IMR-90 (cell line): ENCODE measurements around the gene CRTC1. TPM values are rescaled to one million over a fixed set of nuclear protein-coding genes. Genes with fewer than 3 reads are reported as not detected.

Experiments used
- ATAC-seq: fragments of 200-7000 bp; cut with Tn5 transposase; 2 replicates; pipeline ENCODE4 v1.9.1; 2020; ENCODE audit warnings: low read depth, mild to moderate bottlenecking, moderate library complexity
- BruUV-seq: library from RNA; stranded (reverse); fragments of 400-500 nt; replicated peaks from 2 replicates; lab custom pipeline; 2021; lab: Mats Ljungman, UMichigan
- CTCF ChIA-PET: fragments of 300-600 bp; formaldehyde crosslinking; extraction: SDS; loops from one replicate; lab custom pipeline; 2021; ENCODE audit warnings: antibody characterized with exemption; lab: Yijun Ruan, JAX
- POLR2A ChIA-PET: fragments of 300-600 bp; sonication (Branson Sonifier 250); formaldehyde crosslinking; loops from one replicate; lab custom pipeline; 2022; ENCODE audit warnings: antibody characterized with exemption; ENCODE audit not compliant: unreplicated experiment; lab: Charles Lee
- DNase-seq: peaks from one replicate; pipeline ENCODE4 v3.0.0; 2013
- H2AFZ ChIP-seq: replicated peaks from 2 replicates; pipeline ENCODE3; 2013; ENCODE audit warnings: low read length, mild to moderate bottlenecking; ENCODE audit not compliant: poor library complexity
- H2AK5ac ChIP-seq: 2 replicates; pipeline ENCODE4 v1.6.1; 2013; ENCODE audit warnings: low read depth, low read length, inconsistent platforms
- H2AK9ac ChIP-seq: replicated peaks from 2 replicates; pipeline ENCODE3; 2013; ENCODE audit warnings: mild to moderate bottlenecking, low read depth, low read length, moderate library complexity; ENCODE audit not compliant: poor library complexity
- H2BK120ac ChIP-seq: 2 replicates; pipeline ENCODE4 v1.6.1; 2013; ENCODE audit warnings: low read depth, low read length, inconsistent platforms
- H2BK15ac ChIP-seq: 3 replicates; pipeline ENCODE4 v1.6.1; 2013; ENCODE audit warnings: low read depth, low read length, inconsistent platforms
- H2BK20ac ChIP-seq: 2 replicates; pipeline ENCODE4 v1.6.1; 2013; ENCODE audit warnings: low read depth, mild to moderate bottlenecking, inconsistent platforms, low read length, moderate library complexity
- H2BK5ac ChIP-seq: 2 replicates; pipeline ENCODE4 v1.6.1; 2013; ENCODE audit warnings: mild to moderate bottlenecking, low read depth, low read length, inconsistent platforms; ENCODE audit not compliant: poor library complexity, severe bottlenecking
- H3K14ac ChIP-seq: replicated peaks from 2 replicates; pipeline ENCODE4 v1.6.1; 2013; ENCODE audit warnings: low read depth, low read length, inconsistent platforms
- H3K18ac ChIP-seq: 2 replicates; pipeline ENCODE4 v1.6.1; 2013; ENCODE audit warnings: low read depth, low read length, control low read depth
- H3K23ac ChIP-seq: 2 replicates; pipeline ENCODE4 v1.6.1; 2013; ENCODE audit warnings: low read depth, low read length, inconsistent platforms
- H3K27ac ChIP-seq: 2 replicates; pipeline ENCODE4 v1.5.1; 2013; ENCODE audit warnings: mild to moderate bottlenecking, control low read depth, low read length; ENCODE audit not compliant: insufficient read depth
- H3K27me3 ChIP-seq: 2 replicates; pipeline ENCODE4 v1.6.1; 2013; ENCODE audit warnings: low read length; ENCODE audit not compliant: control insufficient read depth, insufficient read depth
- H3K36me3 ChIP-seq: 2 replicates; pipeline ENCODE4 v1.6.1; 2013; ENCODE audit warnings: low read length, mixed read lengths; ENCODE audit not compliant: control insufficient read depth, insufficient read depth
- H3K4ac ChIP-seq: 2 replicates; pipeline ENCODE4 v1.6.1; 2013; ENCODE audit warnings: low read depth, low read length, inconsistent platforms
- H3K4me1 ChIP-seq: 2 replicates; pipeline ENCODE4 v1.6.1; 2013; ENCODE audit warnings: low read length, mixed read lengths; ENCODE audit not compliant: control insufficient read depth, insufficient read depth
- H3K4me2 ChIP-seq: 2 replicates; pipeline ENCODE4 v1.6.1; 2013; ENCODE audit warnings: low read depth, mild to moderate bottlenecking, control low read depth, low read length, moderate library complexity
- H3K4me3 ChIP-seq: 2 replicates; pipeline ENCODE4 v1.5.1; 2013; ENCODE audit warnings: low read depth, mild to moderate bottlenecking, control low read depth, low read length, moderate library complexity; ENCODE audit not compliant: insufficient read depth
- H3K56ac ChIP-seq: 2 replicates; pipeline ENCODE4 v1.6.1; 2013; ENCODE audit warnings: low read length, inconsistent platforms; ENCODE audit not compliant: insufficient read depth; ENCODE audit errors: extremely low read depth
- H3K79me1 ChIP-seq, 2 experiments: 2 replicates each; pipeline ENCODE4 v1.6.1; 2013; ENCODE audit warnings: low read length in 2 of 2, inconsistent platforms in 1 of 2, low read depth in 1 of 2
- H3K9ac ChIP-seq: 2 replicates; pipeline ENCODE4 v1.6.1; 2013; ENCODE audit warnings: low read depth, low read length, control low read depth
- H3K9me1 ChIP-seq: 2 replicates; pipeline ENCODE4 v1.6.1; 2013; ENCODE audit warnings: low read length, inconsistent platforms; ENCODE audit not compliant: insufficient read depth
- H3K9me3 ChIP-seq: 2 replicates; pipeline ENCODE4 v1.6.1; 2013; ENCODE audit warnings: low read length; ENCODE audit not compliant: control insufficient read depth, insufficient read depth
- H4K20me1 ChIP-seq: 2 replicates; pipeline ENCODE4 v1.6.1; 2013; ENCODE audit warnings: low read length, inconsistent platforms; ENCODE audit not compliant: insufficient read depth
- H4K5ac ChIP-seq: 2 replicates; pipeline ENCODE4 v1.6.1; 2013; ENCODE audit warnings: mild to moderate bottlenecking, low read depth, low read length, control low read depth
- H4K8ac ChIP-seq, 2 experiments: 2 replicates each; pipeline ENCODE4 v1.6.1; 2013; ENCODE audit warnings: low read depth in 2 of 2, low read length in 2 of 2, control low read depth in 1 of 2, inconsistent platforms in 1 of 2
- H4K91ac ChIP-seq: 2 replicates; pipeline ENCODE4 v1.6.1; 2013; ENCODE audit warnings: low read depth, low read length, inconsistent platforms; ENCODE audit not compliant: insufficient read depth
- CEBPB ChIP-seq: IDR thresholded peaks from 2 replicates; pipeline ENCODE4 v1.6.1; 2012; ENCODE audit warnings: low read depth, low read length, improper control_type of control experiment
- FOS ChIP-seq: fragments of 150-350 bp; IDR thresholded peaks from 2 replicates; pipeline ENCODE4 v1.6.1; 2016; ENCODE audit warnings: low read depth, low read length
- POLR2A ChIP-seq: IDR thresholded peaks from 2 replicates; pipeline ENCODE4 v1.6.1; 2012; ENCODE audit warnings: mild to moderate bottlenecking, low read depth, low read length
- WGBS, 2 experiments: methylation state at CpG; one replicate each; pipeline versions ENCODE4 v1.1.5 to v1.1.7; 2013; ENCODE audit warnings: missing lambda C conversion rate in 2 of 2; ENCODE audit not compliant: insufficient read length in 1 of 2; ENCODE audit errors: extremely low coverage in 2 of 2; 5-methylcytosine and 5-hydroxymethylcytosine counted together
- dilution Hi-C: fragments of 300-500 bp; cut with HindIII; formaldehyde crosslinking; loops from one replicate; pipeline ENCODE4 v1.14.3; 2018; ENCODE audit warnings: low sequenced_read_pairs; ENCODE audit not compliant: unreplicated experiment
- in situ Hi-C: fragments of 300-500 bp; cut with MboI; formaldehyde crosslinking; loops from 3 replicates; pipeline ENCODE4 v1.14.3; 2019; ENCODE audit warnings: low sequenced_read_pairs, inconsistent platforms, mixed read lengths
- intact Hi-C: fragments of 100-400 bp; cut with micrococcal nuclease; formaldehyde crosslinking; loops from 2 replicates; pipeline ENCODE4 v1.10.0; 2022
- polyA plus RNA-seq, 3 experiments: library from polyadenylated mRNA; depleted of rRNA; stranded (reverse); fragments of >200 nt; gene quantifications; 2 replicates each; pipeline ENCODE4 v1.2.3, GENCODE V29; 2012; ENCODE audit warnings: low replicate concordance in 1 of 3
- total RNA-seq: library from RNA; depleted of rRNA; stranded (reverse); fragments of >200 nt; gene quantifications from 2 replicates; pipeline ENCODE4 v1.2.3, GENCODE V29; 2012

The CRTC1 gene
- total and polyA plus RNA-seq, 2 of the 4 experiments (the other 2 are of a cell fraction) = 0.18 to 5.7 TPM

- Histone ChIP-seq H4K5ac (no peak overlapping the region), H3K79me1 (no peaks in the 10 kb centered on the region), H3K27me3 (peaks cover 3% of the 10 kb centered on the region; the same call in 1 of the 2 replicates), H3K4me2 (no peak overlapping the region), H3K23ac (no peak overlapping the region), H2BK20ac (no peak overlapping the region), H3K4me1 (peaks cover 13% of the 10 kb centered on the region), H3K4me3 (no peak overlapping the region), H3K36me3 (no peaks in the 10 kb centered on the region), H3K14ac (no peak overlapping the region), H3K56ac (no peak overlapping the region), H2AFZ (no peak overlapping the region), H3K4ac (no peak overlapping the region), H2BK120ac (no peak overlapping the region), H4K20me1 (peaks cover 5% of the 10 kb centered on the region; the same call in 1 of the 2 replicates), H3K9me1 (peaks cover 5% of the 10 kb centered on the region; the same call in 1 of the 2 replicates), H2BK5ac (no peak overlapping the region), H4K91ac (no peak overlapping the region), H3K9me3 (no peaks in the 10 kb centered on the region), H3K9ac (no peak overlapping the region), H2AK5ac (no peak overlapping the region), H3K27ac (no peak overlapping the region), H2BK15ac (no peak overlapping the region), H3K18ac (no peak overlapping the region), H2AK9ac (no peak overlapping the region), H4K8ac (no peak overlapping the region)
- ChIA-PET POLR2A (no interaction called here), CTCF (no interaction called here)
- in situ Hi-C loops (no loop called here), dilution Hi-C loops (no loop called here), intact Hi-C loops (no loop called here)
- no TSS peak for BruUV-seq
- 93% methylated on average over 3 of the region's 10 CpGs; no CpG with 5 or more reads in 1 of the 2 experiments for WGBS, 2 experiments
- ATAC-seq = no peak
- no peak for DNase-seq
- TF ChIP-seq POLR2A = no peak
- TF ChIP-seq CEBPB = no peak
- TF ChIP-seq FOS = no peak
Observed at GRCh38 chr19:18780631-18781030, 97.2 kb downstream of the CRTC1 start.
